ENCODE results near the gene PLCB2.

DNA sequence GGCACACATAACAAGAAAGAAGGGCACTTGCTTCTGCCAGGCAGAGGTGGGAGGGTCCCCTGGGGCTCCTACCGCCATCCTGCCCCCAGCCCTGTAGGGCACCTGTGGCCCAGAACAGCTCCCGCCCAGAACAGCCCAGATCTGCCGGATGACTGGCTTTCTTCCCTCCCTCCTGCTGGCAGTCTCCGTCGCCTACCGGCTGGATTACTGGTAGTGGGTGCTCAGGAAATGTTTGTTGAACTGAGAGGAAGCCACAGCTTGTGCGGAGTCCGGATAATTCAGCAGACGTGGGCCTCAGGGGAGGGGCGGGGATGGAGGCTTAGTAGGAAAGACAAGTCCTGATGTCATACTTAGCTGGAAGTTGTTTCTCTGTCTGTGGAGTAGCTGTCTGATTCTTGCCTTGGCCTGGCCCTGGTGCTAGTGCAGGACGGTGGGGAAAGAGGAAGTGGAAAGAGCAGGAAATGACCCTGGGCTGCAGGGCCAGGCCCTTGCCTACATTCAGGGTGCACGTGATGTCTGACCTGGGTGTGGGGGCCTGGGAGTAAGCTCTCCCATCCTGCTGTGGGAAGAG, 26.3 kb upstream of the PLCB2 start:
- TF ChIP-seq, protein P1, sequence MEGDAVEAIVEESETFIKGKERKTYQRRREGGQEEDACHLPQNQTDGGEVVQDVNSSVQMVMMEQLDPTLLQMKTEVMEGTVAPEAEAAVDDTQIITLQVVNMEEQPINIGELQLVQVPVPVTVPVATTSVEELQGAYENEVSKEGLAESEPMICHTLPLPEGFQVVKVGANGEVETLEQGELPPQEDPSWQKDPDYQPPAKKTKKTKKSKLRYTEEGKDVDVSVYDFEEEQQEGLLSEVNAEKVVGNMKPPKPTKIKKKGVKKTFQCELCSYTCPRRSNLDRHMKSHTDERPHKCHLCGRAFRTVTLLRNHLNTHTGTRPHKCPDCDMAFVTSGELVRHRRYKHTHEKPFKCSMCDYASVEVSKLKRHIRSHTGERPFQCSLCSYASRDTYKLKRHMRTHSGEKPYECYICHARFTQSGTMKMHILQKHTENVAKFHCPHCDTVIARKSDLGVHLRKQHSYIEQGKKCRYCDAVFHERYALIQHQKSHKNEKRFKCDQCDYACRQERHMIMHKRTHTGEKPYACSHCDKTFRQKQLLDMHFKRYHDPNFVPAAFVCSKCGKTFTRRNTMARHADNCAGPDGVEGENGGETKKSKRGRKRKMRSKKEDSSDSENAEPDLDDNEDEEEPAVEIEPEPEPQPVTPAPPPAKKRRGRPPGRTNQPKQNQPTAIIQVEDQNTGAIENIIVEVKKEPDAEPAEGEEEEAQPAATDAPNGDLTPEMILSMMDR (IDR thresholded peaks at IDR 0.05), result no peak
- no peak for TF ChIP-seq EP300 (IDR thresholded peaks at IDR 0.05)
